ENCODE data around the gene NF1.

DNA sequence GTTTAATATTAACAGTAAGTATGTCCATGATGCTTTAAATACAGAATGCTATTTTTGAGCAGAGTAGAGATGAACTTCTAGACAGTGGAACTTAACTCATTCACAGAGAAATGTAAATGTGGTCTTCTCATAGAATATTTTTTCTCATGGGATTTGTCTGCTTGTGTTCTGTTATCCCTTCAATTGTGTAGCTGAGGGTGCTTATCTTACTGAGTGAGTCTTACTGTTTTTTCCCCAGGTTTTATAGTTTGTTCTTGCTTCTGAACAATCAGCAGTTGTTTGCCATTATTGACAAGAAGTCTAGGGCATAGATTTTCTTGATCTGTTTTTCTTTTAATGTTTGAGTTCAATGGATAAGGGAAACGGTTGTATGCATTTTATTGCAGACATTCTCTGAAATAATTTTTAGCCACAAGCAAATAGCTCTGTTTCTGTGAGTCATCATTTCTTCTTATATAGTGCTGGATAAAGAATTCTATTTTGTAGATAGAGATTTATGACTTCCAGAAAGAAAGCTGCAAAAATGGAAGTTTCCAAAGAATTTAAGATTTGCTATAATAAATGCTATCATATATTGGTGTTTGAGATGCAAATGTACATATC, 60.5 kb downstream of the NF1 start:
- no peak for TF ChIP-seq POLR2AphosphoS5 (IDR thresholded peaks at IDR 0.05)
- no peak for TF ChIP-seq EP300 (IDR thresholded peaks at IDR 0.05)

All from sigmoid colon (tissue), 4 donors.